WTC11 (cell line): ENCODE measurements around the gene IL12RB2.

Experiments used
- CBFB ChIP-seq: sonication (generic); formaldehyde crosslinking; IDR thresholded peaks from 2 replicates; pipeline ENCODE4 v1.8.1; 2022; ENCODE audit warnings: mild to moderate bottlenecking, low read depth, missing genetic modification reagents
- KAT7 ChIP-seq: sonication (generic); formaldehyde crosslinking; IDR thresholded peaks from 2 replicates; pipeline ENCODE4 v1.8.1; 2023; ENCODE audit warnings: missing genetic modification reagents, mild to moderate bottlenecking, borderline replicate concordance
- MAX ChIP-seq: sonication (generic); formaldehyde crosslinking; IDR thresholded peaks from 2 replicates; pipeline ENCODE4 v1.8.0; 2022; ENCODE audit warnings: mild to moderate bottlenecking, missing genetic modification reagents
- NR2C2 ChIP-seq: sonication (generic); formaldehyde crosslinking; IDR thresholded peaks from 2 replicates; pipeline ENCODE4 v1.8.0; 2022; ENCODE audit warnings: mild to moderate bottlenecking, missing genetic modification reagents
- TEAD4 ChIP-seq: sonication (generic); formaldehyde crosslinking; IDR thresholded peaks from 2 replicates; pipeline ENCODE4 v1.8.0; 2022; ENCODE audit warnings: mild to moderate bottlenecking, missing genetic modification reagents
- ZNF232 ChIP-seq: sonication (generic); formaldehyde crosslinking; IDR thresholded peaks from 2 replicates; pipeline ENCODE4 v1.8.0; 2022; ENCODE audit warnings: mild to moderate bottlenecking, missing genetic modification reagents
- TF ChIP-seq, protein P1 (sequence below): fragments of 200-600 bp; IDR thresholded peaks from 2 replicates; pipeline ENCODE4 v1.8.0; 2022; ENCODE audit warnings: antibody characterized with exemption
- TF ChIP-seq, protein P2 (sequence below): sonication (generic); formaldehyde crosslinking; IDR thresholded peaks from 2 replicates; pipeline ENCODE4 v1.8.1; 2023; ENCODE audit warnings: mild to moderate bottlenecking, missing genetic modification reagents

- TF ChIP-seq, protein P1, sequence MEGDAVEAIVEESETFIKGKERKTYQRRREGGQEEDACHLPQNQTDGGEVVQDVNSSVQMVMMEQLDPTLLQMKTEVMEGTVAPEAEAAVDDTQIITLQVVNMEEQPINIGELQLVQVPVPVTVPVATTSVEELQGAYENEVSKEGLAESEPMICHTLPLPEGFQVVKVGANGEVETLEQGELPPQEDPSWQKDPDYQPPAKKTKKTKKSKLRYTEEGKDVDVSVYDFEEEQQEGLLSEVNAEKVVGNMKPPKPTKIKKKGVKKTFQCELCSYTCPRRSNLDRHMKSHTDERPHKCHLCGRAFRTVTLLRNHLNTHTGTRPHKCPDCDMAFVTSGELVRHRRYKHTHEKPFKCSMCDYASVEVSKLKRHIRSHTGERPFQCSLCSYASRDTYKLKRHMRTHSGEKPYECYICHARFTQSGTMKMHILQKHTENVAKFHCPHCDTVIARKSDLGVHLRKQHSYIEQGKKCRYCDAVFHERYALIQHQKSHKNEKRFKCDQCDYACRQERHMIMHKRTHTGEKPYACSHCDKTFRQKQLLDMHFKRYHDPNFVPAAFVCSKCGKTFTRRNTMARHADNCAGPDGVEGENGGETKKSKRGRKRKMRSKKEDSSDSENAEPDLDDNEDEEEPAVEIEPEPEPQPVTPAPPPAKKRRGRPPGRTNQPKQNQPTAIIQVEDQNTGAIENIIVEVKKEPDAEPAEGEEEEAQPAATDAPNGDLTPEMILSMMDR: no peak
- TF ChIP-seq, protein P2, sequence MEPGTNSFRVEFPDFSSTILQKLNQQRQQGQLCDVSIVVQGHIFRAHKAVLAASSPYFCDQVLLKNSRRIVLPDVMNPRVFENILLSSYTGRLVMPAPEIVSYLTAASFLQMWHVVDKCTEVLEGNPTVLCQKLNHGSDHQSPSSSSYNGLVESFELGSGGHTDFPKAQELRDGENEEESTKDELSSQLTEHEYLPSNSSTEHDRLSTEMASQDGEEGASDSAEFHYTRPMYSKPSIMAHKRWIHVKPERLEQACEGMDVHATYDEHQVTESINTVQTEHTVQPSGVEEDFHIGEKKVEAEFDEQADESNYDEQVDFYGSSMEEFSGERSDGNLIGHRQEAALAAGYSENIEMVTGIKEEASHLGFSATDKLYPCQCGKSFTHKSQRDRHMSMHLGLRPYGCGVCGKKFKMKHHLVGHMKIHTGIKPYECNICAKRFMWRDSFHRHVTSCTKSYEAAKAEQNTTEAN: no peak
- TF ChIP-seq ZNF232 (CRISPR knock-in tag) (no peak), MAX (CRISPR knock-in tag) (no peak), TEAD4 (no peak), NR2C2 (no peak), KAT7 (CRISPR knock-in tag) (no peak), CBFB (no peak)
Observed at GRCh38 chr1:67335411-67335810, 27.7 kb downstream of the IL12RB2 start.
